ENCODE results near the gene ANTXR1.

Gene ANTXR1

DNA sequence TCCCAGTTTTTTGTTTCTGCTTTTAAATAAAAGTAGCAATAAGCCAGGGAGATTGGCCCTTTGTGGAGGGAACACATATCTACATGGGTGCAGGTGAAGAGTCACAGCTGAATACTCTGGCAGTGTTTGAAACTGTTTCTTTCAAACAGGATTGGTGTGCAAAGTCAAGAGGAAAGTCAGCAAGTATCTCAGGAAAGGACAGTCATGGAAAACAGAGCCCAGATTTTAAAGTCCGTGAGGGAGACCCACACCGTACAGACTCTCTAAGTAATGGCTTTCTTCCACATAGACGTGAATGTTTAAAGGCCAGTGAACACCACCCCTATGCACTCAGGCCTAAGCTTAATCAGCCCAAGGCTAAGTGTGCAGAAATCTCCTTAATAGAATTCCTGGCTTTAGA, 278.7 kb downstream of the ANTXR1 start:
- FAIRE-seq = no peak

- no peak for FAIRE-seq
Observed at GRCh38 chr2:69292256-69292655, 279.3 kb downstream of the ANTXR1 start.

DNA sequence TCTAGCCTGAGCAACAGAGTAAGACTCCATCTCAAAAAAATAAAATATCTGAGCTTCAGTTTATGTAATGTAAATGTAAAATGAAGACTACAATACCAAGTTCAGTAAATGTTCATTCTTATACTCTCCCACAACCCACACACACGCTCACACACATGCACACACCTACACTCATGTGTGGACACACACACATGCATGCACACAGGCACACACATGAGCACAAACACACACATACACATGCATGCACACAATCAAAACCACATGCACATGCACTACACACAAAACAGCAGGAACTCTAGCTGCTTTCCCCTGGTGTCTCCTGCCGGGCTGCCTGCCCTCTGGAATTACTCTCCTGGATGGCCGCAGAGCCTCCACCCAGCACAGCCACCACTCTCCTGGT, 283.4 kb downstream of the ANTXR1 start:
- no peak for FAIRE-seq

- no peak for FAIRE-seq
Observed at GRCh38 chr2:69297216-69297615, 284.2 kb downstream of the ANTXR1 start.

GRCh38 chr2:69298261-69298660, 285.3 kb downstream of the ANTXR1 start:
- FAIRE-seq = no peak

DNA sequence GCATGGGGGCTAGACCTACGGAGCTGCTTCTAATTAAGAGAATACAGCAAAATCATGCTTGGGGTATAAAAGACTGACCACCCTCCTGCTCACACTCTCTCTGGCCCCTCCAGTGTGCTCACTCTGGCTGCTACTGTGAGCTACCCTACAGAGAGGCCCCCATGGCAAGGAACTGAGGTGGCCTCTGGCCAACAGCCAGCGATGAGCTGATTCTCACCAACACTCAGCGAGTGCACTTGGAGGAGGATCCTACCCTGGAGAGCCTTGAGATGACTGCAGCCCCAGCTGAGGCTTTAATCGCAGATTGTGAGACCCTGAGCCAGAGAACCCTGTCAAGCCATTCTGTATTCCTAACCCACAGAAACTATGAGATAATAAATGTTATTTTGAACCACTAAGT, 285.9 kb downstream of the ANTXR1 start:
- FAIRE-seq = no peak
